WTC11 (cell line): ENCODE data around the gene STK40.

Experiments
- CTCF ChIP-seq: fragments of 200-600 bp; IDR thresholded peaks from 2 replicates; pipeline ENCODE4 v1.8.0; 2022; ENCODE audit warnings: antibody characterized with exemption
- GABPB1 ChIP-seq: sonication (generic); formaldehyde crosslinking; IDR thresholded peaks from 2 replicates; pipeline ENCODE4 v1.8.1; 2023; ENCODE audit warnings: mild to moderate bottlenecking, missing genetic modification reagents
- JUN ChIP-seq: sonication (generic); formaldehyde crosslinking; IDR thresholded peaks from 2 replicates; pipeline ENCODE4 v1.8.0; 2023; ENCODE audit warnings: mild to moderate bottlenecking, missing genetic modification reagents
- ZNF121 ChIP-seq: sonication (generic); formaldehyde crosslinking; IDR thresholded peaks from 2 replicates; pipeline ENCODE4 v1.8.0; 2023; ENCODE audit warnings: missing genetic modification reagents
- TF ChIP-seq, protein P1 (sequence below): sonication (generic); formaldehyde crosslinking; IDR thresholded peaks from 2 replicates; pipeline ENCODE4 v1.8.0; 2022; ENCODE audit warnings: mild to moderate bottlenecking, missing genetic modification reagents

DNA sequence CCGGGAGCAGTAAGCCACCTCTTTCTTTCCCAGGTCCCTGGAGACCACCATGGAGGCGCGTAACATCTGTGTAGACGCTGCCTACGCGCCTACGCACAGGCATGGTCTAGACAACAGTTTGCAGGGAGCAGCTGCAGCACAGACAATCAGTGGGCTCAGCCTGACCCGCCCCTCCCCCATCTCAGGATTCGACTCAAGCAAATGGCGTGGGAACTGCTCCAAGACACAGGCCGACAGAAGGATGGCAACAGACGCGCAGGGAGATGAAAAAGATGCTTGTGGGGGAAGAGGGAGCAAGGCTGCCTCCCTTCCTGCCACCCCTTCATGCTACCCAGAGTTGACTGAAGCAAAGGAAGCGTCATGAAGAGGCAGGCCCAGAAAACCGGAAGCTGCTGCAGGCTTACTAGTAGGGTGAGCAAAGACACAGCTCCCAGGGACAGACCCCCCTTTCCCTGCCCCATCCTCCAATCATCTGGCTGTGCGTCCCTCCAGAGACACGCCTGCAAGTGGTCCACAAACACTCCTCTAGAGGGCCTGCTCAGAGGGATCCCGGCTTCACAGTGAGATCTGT, 19.5 kb downstream of the STK40 start:
- TF ChIP-seq CTCF (no peak), ZNF121 (CRISPR knock-in tag) (no peak), GABPB1 (CRISPR knock-in tag) (no peak), JUN (CRISPR knock-in tag) (no peak)
- TF ChIP-seq, protein P1, sequence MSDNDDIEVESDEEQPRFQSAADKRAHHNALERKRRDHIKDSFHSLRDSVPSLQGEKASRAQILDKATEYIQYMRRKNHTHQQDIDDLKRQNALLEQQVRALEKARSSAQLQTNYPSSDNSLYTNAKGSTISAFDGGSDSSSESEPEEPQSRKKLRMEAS = no peak
